Measurements from ENCODE around the gene TSSC4.

The TSSC4 gene

GRCh38 chr11:2374456-2375201, 25.9 kb upstream of the TSSC4 start:
- H3K27me3 ChIP-seq (ENCODE audit: control insufficient read depth, insufficient read depth, low read length): no peaks in the 10 kb centered on the region
- H3K9ac ChIP-seq (ENCODE audit: low read length): no peak overlapping the region
- H3K4me1 ChIP-seq (ENCODE audit: control insufficient read depth, low read depth, low read length): peaks cover 4% of the 10 kb centered on the region
- no peaks in the 10 kb centered on the region for H3K9me3 ChIP-seq (ENCODE audit: control insufficient read depth, low read depth, low read length)
- H3K36me3 ChIP-seq (ENCODE audit: control insufficient read depth, low read depth, low read length): no peaks in the 10 kb centered on the region
- H3K4me3 ChIP-seq (ENCODE audit: low read length): no peak overlapping the region
- no peak overlapping the region for H3K27ac ChIP-seq (ENCODE audit: low read length)

- peaks cover 4% of the 10 kb centered on the region for H3K4me1 ChIP-seq (ENCODE audit: control insufficient read depth, low read depth, low read length)
- H3K4me3 ChIP-seq (ENCODE audit: low read length): no peak overlapping the region
- no peaks in the 10 kb centered on the region for H3K27me3 ChIP-seq (ENCODE audit: control insufficient read depth, insufficient read depth, low read length)
Measured at GRCh38 chr11:2375341-2375853, 25.2 kb upstream of the TSSC4 start.

GRCh38 chr11:2375964-2376551, 24.5 kb upstream of the TSSC4 start:
- Histone ChIP-seq H3K4me1 (ENCODE audit: control insufficient read depth, low read depth, low read length) (peaks cover 4% of the 10 kb centered on the region), H3K27me3 (ENCODE audit: control insufficient read depth, insufficient read depth, low read length) (no peaks in the 10 kb centered on the region), H3K27ac (ENCODE audit: low read length) (no peak overlapping the region), H3K9ac (ENCODE audit: low read length) (no peak overlapping the region), H3K4me3 (ENCODE audit: low read length) (peak overlapping the region; percentile 67), H3K36me3 (ENCODE audit: control insufficient read depth, low read depth, low read length) (no peaks in the 10 kb centered on the region), H3K9me3 (ENCODE audit: control insufficient read depth, low read depth, low read length) (no peaks in the 10 kb centered on the region)

More at GRCh38 chr11:2375341-2375853, 25.2 kb upstream of the TSSC4 start:
- Histone ChIP-seq H3K36me3 (ENCODE audit: control insufficient read depth, low read depth, low read length) (no peaks in the 10 kb centered on the region), H3K27ac (ENCODE audit: low read length) (no peak overlapping the region), H3K9ac (ENCODE audit: low read length) (no peak overlapping the region), H3K9me3 (ENCODE audit: control insufficient read depth, low read depth, low read length) (no peaks in the 10 kb centered on the region)

GRCh38 chr11:2376751-2377451, 23.6 kb upstream of the TSSC4 start, which contains the start of gene CD81:
Gene CD81 (plus strand): TSS chr11:2377310. CDS start chr11:2377550, 240 bp downstream.
- H3K27ac ChIP-seq (ENCODE audit: low read length): no peak within 1 kb of the TSS
- H3K4me3 ChIP-seq (ENCODE audit: low read length): peak within 1 kb of the TSS; percentile 67
- H3K36me3 ChIP-seq (ENCODE audit: control insufficient read depth, low read depth, low read length): no peaks in the 10 kb centered on the region
- no peaks in the 10 kb centered on the region for H3K27me3 ChIP-seq (ENCODE audit: control insufficient read depth, insufficient read depth, low read length)
- H3K9ac ChIP-seq (ENCODE audit: low read length): peak within 1 kb of the TSS; percentile 62
- H3K9me3 ChIP-seq (ENCODE audit: control insufficient read depth, low read depth, low read length): no peaks in the 10 kb centered on the region
- H3K4me1 ChIP-seq (ENCODE audit: control insufficient read depth, low read depth, low read length): peaks cover 4% of the 10 kb centered on the region

- no peak overlapping the region for H3K27ac ChIP-seq (ENCODE audit: low read length)
- H3K4me1 ChIP-seq (ENCODE audit: control insufficient read depth, low read depth, low read length): peaks cover 4% of the 10 kb centered on the region
- peak overlapping the region; percentile 62 for H3K9ac ChIP-seq (ENCODE audit: low read length)
- H3K4me3 ChIP-seq (ENCODE audit: low read length): peak overlapping the region; percentile 66
- H3K9me3 ChIP-seq (ENCODE audit: control insufficient read depth, low read depth, low read length): no peaks in the 10 kb centered on the region
- H3K36me3 ChIP-seq (ENCODE audit: control insufficient read depth, low read depth, low read length): no peaks in the 10 kb centered on the region
- H3K27me3 ChIP-seq (ENCODE audit: control insufficient read depth, insufficient read depth, low read length): no peaks in the 10 kb centered on the region
Measured at GRCh38 chr11:2377511-2378443, 22.8 kb upstream of the TSSC4 start.

- H3K36me3 ChIP-seq (ENCODE audit: control insufficient read depth, low read depth, low read length): no peaks in the 10 kb centered on the region
- H3K27me3 ChIP-seq (ENCODE audit: control insufficient read depth, insufficient read depth, low read length): no peaks in the 10 kb centered on the region
- no peak overlapping the region for H3K27ac ChIP-seq (ENCODE audit: low read length)
- peak overlapping the region; percentile 62 for H3K9ac ChIP-seq (ENCODE audit: low read length)
- H3K9me3 ChIP-seq (ENCODE audit: control insufficient read depth, low read depth, low read length): no peaks in the 10 kb centered on the region
- H3K4me3 ChIP-seq (ENCODE audit: low read length): peak overlapping the region; percentile 66
- H3K4me1 ChIP-seq (ENCODE audit: control insufficient read depth, low read depth, low read length): peaks cover 4% of the 10 kb centered on the region
Measured at GRCh38 chr11:2378527-2379210, 21.9 kb upstream of the TSSC4 start.

- Histone ChIP-seq H3K4me3 (ENCODE audit: low read length) (no peak overlapping the region), H3K9me3 (ENCODE audit: control insufficient read depth, low read depth, low read length) (no peaks in the 10 kb centered on the region), H3K27me3 (ENCODE audit: control insufficient read depth, insufficient read depth, low read length) (no peaks in the 10 kb centered on the region), H3K36me3 (ENCODE audit: control insufficient read depth, low read depth, low read length) (no peaks in the 10 kb centered on the region), H3K4me1 (ENCODE audit: control insufficient read depth, low read depth, low read length) (peaks cover 4% of the 10 kb centered on the region), H3K27ac (ENCODE audit: low read length) (no peak overlapping the region), H3K9ac (ENCODE audit: low read length) (no peak overlapping the region)
Measured at GRCh38 chr11:2379466-2380174, 20.9 kb upstream of the TSSC4 start.

GRCh38 chr11:2380396-2380795, 20.2 kb upstream of the TSSC4 start:
- no peaks in the 10 kb centered on the region for H3K27me3 ChIP-seq (ENCODE audit: control insufficient read depth, insufficient read depth, low read length)
- no peak overlapping the region for H3K9ac ChIP-seq (ENCODE audit: low read length)
- H3K27ac ChIP-seq (ENCODE audit: low read length): no peak overlapping the region
- H3K4me3 ChIP-seq (ENCODE audit: low read length): no peak overlapping the region
- H3K9me3 ChIP-seq (ENCODE audit: control insufficient read depth, low read depth, low read length): no peaks in the 10 kb centered on the region
- peaks cover 4% of the 10 kb centered on the region for H3K4me1 ChIP-seq (ENCODE audit: control insufficient read depth, low read depth, low read length)
- peaks cover 3% of the 10 kb centered on the region for H3K36me3 ChIP-seq (ENCODE audit: control insufficient read depth, low read depth, low read length)

- H3K27me3 ChIP-seq (ENCODE audit: control insufficient read depth, insufficient read depth, low read length): no peaks in the 10 kb centered on the region
- no peak overlapping the region for H3K4me3 ChIP-seq (ENCODE audit: low read length)
- no peak overlapping the region for H3K27ac ChIP-seq (ENCODE audit: low read length)
- H3K36me3 ChIP-seq (ENCODE audit: control insufficient read depth, low read depth, low read length): peaks cover 3% of the 10 kb centered on the region
- peaks cover 4% of the 10 kb centered on the region for H3K4me1 ChIP-seq (ENCODE audit: control insufficient read depth, low read depth, low read length)
- H3K9ac ChIP-seq (ENCODE audit: low read length): no peak overlapping the region
- H3K9me3 ChIP-seq (ENCODE audit: control insufficient read depth, low read depth, low read length): no peaks in the 10 kb centered on the region
Measured at GRCh38 chr11:2380807-2381350, 19.7 kb upstream of the TSSC4 start.
